Measurements from ENCODE around the gene RAI14.
"Not testable (repeated sequence)": the region's sequence is repeated elsewhere in the genome, so short reads cannot be mapped to it uniquely, and the experiment has no call there.

The RAI14 gene

GRCh38 chr5:34701442-34701841 lies 45.3 kb downstream of the RAI14 start:
- DNase-seq = not testable (repeated sequence)

- DNase-seq = no peak
Measured at GRCh38 chr5:34703767-34704713, 47.9 kb downstream of the RAI14 start.

- DNase-seq = no peak
Measured at GRCh38 chr5:34706084-34706483, 50.0 kb downstream of the RAI14 start.

GRCh38 chr5:34707451-34708107 lies 51.5 kb downstream of the RAI14 start:
- no peak for DNase-seq

GRCh38 chr5:34708777-34709176 lies 52.6 kb downstream of the RAI14 start:
- DNase-seq = no peak

- no peak for DNase-seq
Measured at GRCh38 chr5:34709861-34710673, 53.9 kb downstream of the RAI14 start.

GRCh38 chr5:34712565-34712964 lies 56.4 kb downstream of the RAI14 start:
- DNase-seq = no peak

- no peak for DNase-seq
Measured at GRCh38 chr5:34715711-34716110, 59.6 kb downstream of the RAI14 start.

- DNase-seq = no peak
Measured at GRCh38 chr5:34716986-34717385, 60.9 kb downstream of the RAI14 start.

GRCh38 chr5:34717426-34718327 lies 61.5 kb downstream of the RAI14 start:
- DNase-seq = no peak

GRCh38 chr5:34718516-34718915 lies 62.4 kb downstream of the RAI14 start:
- DNase-seq = no peak

- no peak for DNase-seq
Measured at GRCh38 chr5:34719029-34719428, 62.9 kb downstream of the RAI14 start.

- no peak for DNase-seq
Measured at GRCh38 chr5:34721327-34721726, 65.2 kb downstream of the RAI14 start.

- no peak for DNase-seq
Measured at GRCh38 chr5:34722183-34722582, 66.1 kb downstream of the RAI14 start.

- no peak for DNase-seq
Measured at GRCh38 chr5:34724741-34725140, 68.6 kb downstream of the RAI14 start.

GRCh38 chr5:34727166-34727749 lies 71.1 kb downstream of the RAI14 start:
- DNase-seq = not testable (repeated sequence)

- no peak for DNase-seq
Measured at GRCh38 chr5:34728236-34728635, 72.1 kb downstream of the RAI14 start.

- DNase-seq = no peak
Measured at GRCh38 chr5:34731435-34732232, 75.5 kb downstream of the RAI14 start.

- no peak for DNase-seq
Measured at GRCh38 chr5:34734326-34734725, 78.2 kb downstream of the RAI14 start.

- DNase-seq = no peak
Measured at GRCh38 chr5:34735491-34736426, 79.6 kb downstream of the RAI14 start.

Measured in NCI-H1105 (cell line).